Activated naive CD8-positive, alpha-beta T cell (primary cell): ENCODE measurements around the gene DPH3.
A peak's percentile ranks its signal among the peaks of the same experiment; 100 is the strongest.

ENCODE experiments used
- H3K27ac Mint-ChIP-seq: one replicate; pipeline ENCODE4 v1.8.0; 2021; ENCODE audit warnings: mixed read lengths
- H3K27me3 Mint-ChIP-seq: one replicate; pipeline ENCODE4 v1.8.0; 2021; ENCODE audit warnings: mixed read lengths
- H3K36me3 Mint-ChIP-seq: one replicate; pipeline ENCODE4 v1.8.0; 2021; ENCODE audit warnings: mixed read lengths
- H3K4me1 Mint-ChIP-seq: one replicate; pipeline ENCODE4 v1.8.0; 2021; ENCODE audit warnings: low read depth, mixed read lengths
- H3K4me3 Mint-ChIP-seq: one replicate; pipeline ENCODE4 v1.8.0; 2021; ENCODE audit warnings: mild to moderate bottlenecking, mixed read lengths
- H3K9me3 Mint-ChIP-seq: one replicate; pipeline ENCODE4 v1.8.0; 2021; ENCODE audit warnings: low read depth, mixed read lengths

The DPH3 gene

DNA sequence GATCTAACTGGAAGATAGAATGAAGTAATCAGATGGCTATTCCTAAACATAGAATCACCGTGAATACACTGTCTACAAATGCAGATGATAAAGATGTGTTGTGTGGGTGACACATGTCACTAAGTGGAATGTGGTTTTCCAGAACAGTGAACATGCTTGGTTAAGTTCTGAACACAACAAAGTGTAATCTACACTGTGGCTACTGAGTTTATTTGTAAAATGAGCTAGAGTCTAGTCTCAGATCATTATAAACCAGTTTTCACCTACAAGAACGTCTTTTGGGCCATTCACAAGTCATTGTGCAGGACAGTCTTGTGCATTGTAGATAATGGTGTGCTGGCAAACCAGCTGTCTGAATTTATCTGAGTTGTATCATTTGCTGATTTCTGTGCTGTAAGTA, 35.6 kb upstream of the DPH3 start:
- H3K4me3 Mint-ChIP-seq = peak overlapping the region; percentile 85
- H3K36me3 Mint-ChIP-seq = peaks cover 35% of the 10 kb centered on the region
- H3K9me3 Mint-ChIP-seq = no peaks in the 10 kb centered on the region
- no peaks in the 10 kb centered on the region for H3K27me3 Mint-ChIP-seq
- H3K27ac Mint-ChIP-seq = peak overlapping the region; percentile 88
- H3K4me1 Mint-ChIP-seq = peaks cover 98% of the 10 kb centered on the region

DNA sequence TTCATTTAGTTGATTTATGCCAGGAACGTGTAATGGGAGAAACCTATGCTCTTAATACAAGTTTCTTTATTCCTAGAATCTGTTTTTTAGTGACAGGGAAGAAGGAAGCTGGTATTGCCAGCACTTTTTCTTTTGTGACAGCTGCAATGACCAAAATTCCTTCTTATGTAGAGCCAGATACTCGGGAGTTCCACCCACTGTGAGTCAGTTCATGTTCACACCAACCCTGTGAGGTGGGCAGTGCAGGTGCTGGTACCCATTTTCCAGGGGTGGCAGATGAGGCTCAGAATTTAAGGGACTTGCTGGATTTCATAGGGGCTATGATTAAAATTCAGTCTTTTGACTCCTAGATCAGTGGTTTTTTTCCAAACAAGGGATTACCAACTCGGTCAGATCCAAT, 35.0 kb upstream of the DPH3 start:
- no peaks in the 10 kb centered on the region for H3K27me3 Mint-ChIP-seq
- H3K36me3 Mint-ChIP-seq = peaks cover 34% of the 10 kb centered on the region
- peak overlapping the region; percentile 85 for H3K4me3 Mint-ChIP-seq
- H3K27ac Mint-ChIP-seq = peak overlapping the region; percentile 88
- H3K9me3 Mint-ChIP-seq = no peaks in the 10 kb centered on the region
- H3K4me1 Mint-ChIP-seq = peaks cover 98% of the 10 kb centered on the region

DNA sequence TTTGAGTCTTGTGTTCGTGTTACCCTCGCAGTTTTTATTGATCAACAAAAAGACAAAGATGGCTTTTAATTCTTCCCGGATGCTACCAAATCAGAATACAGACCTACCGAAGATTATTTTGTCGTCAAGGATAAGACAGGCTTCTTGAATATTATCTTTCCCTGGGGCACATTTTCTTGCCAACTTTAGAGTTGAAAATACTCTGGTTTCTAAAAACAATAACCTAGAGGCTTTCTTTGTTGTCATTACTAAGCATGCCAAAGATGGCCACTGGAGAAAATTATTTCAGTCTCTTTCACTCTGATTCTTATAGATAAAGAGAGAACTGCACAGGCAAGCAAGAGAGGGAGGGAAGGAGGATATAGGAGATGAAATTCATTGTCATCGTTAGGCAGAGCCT, 34.1 kb upstream of the DPH3 start:
- Mint-ChIP-seq H3K9me3 (no peaks in the 10 kb centered on the region), H3K4me3 (peak overlapping the region; percentile 40), H3K27ac (peak overlapping the region; percentile 88), H3K4me1 (peaks cover 98% of the 10 kb centered on the region), H3K36me3 (peaks cover 36% of the 10 kb centered on the region), H3K27me3 (no peaks in the 10 kb centered on the region)

DNA sequence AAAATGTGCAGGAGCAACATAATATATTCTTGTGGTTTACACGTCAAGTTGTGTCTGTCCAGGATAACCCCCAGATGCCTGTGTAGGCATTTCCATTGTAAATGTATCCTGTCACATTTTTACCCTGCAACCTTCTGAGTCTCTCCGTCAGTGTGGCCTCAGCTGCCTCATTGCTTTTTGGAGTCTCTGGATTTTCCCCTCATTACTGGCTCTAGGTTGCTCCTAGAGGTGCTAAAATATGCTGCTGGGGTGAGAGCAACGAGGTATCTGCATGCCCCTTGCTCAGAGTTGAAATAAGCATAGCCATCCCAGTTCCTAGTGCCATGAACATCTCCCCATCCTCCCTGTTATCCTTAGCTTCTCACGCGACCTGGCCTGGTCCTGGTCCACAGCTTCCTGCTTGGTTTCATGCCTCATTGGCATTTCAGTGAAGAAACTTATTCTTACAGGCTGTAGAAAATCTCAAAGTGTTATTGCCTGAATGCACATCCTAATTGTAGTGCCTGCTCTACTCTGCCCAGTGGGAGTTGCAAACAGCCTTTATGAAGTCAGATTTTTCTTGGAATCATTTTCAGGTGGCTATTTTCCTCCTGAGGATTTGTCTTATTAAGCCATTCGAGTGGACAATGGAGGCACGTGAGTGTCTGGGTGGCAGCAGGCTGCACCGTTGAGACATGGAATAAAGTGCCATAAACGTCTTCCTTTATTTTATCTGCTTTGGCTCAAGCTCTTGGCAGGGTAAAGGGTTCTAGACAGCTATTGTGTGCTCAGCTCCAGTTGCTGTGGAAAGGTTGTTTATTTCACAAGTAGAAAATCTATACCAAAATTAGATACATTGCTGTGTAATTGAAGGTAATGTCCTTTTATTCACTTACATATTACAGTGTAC, 33.5 kb upstream of the DPH3 start:
- H3K4me3 Mint-ChIP-seq = peak overlapping the region; percentile 40
- peaks cover 99% of the 10 kb centered on the region for H3K4me1 Mint-ChIP-seq
- no peaks in the 10 kb centered on the region for H3K27me3 Mint-ChIP-seq
- H3K9me3 Mint-ChIP-seq = no peaks in the 10 kb centered on the region
- H3K27ac Mint-ChIP-seq = peak overlapping the region; percentile 88
- peaks cover 40% of the 10 kb centered on the region for H3K36me3 Mint-ChIP-seq

DNA sequence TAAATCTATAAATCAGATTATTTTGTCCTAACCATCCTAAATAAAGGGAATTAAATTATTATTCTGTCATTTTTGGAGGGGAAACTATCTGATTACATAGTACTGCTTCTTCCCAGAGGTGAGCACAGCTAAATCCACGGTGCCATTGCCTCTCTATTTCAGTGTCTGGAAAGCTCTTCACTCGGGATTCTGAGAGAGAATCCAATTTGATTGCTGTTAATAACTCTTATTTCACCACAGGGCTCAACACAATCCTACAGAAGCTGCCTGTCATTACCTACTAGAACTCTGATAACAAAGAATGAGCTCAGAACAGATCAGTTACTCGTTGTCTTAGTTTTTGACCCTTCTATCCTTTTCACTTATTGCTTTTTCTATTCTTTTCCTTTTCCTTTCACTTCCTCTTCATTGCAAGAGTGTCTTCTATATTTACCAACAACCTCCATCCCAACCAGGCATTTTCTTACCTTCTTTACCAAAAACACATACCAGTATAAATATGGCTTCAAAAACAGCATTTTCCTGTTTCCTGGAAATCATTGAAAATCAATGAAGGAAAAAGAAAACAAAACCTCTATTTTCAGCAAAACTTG, 30.7 kb upstream of the DPH3 start:
- Mint-ChIP-seq H3K27me3 (no peaks in the 10 kb centered on the region), H3K27ac (peak overlapping the region; percentile 88), H3K36me3 (peaks cover 41% of the 10 kb centered on the region), H3K4me1 (peaks cover 92% of the 10 kb centered on the region), H3K9me3 (no peaks in the 10 kb centered on the region), H3K4me3 (peak overlapping the region; percentile 66)

DNA sequence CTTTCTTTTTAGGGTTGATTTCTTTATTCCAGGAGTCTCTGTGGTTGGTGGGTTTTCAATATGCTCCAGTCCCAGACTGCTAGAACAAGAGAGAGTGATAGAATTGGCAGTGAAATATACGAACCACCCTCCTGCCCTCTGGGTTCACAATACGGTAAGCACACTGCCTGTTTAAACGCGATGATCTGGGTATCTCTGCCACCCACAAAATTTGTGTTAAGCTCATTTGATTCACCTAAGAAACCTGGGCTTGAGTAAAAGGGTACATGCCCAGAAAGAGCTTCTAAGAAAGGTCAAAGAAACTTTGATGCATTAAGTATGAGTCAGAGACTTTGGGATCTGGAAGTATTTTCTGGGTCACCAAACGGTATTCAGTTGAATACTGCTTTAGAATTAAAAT, 30.1 kb upstream of the DPH3 start:
- Mint-ChIP-seq H3K4me3 (peak overlapping the region; percentile 66), H3K4me1 (peaks cover 91% of the 10 kb centered on the region), H3K27ac (peak overlapping the region; percentile 88), H3K36me3 (peaks cover 41% of the 10 kb centered on the region), H3K9me3 (no peaks in the 10 kb centered on the region), H3K27me3 (no peaks in the 10 kb centered on the region)

DNA sequence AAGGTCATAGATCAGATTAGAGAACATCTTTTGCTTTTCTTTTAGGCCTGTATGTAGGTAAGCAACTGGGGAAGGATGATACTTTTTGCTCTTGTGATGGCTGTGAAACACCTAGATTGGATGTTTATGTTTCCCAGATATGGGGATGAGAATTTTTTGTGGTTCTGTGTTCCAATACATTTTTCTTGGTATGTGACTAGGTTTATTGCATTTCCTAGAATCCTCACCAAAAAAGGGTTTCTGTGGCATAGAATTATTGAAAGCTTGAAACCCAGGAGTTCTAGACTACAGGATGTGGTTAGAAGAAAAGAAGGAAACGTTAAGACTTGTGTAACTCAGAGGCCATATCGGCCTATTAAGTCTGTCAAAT, 26.1 kb upstream of the DPH3 start:
- Mint-ChIP-seq H3K27me3 (no peaks in the 10 kb centered on the region), H3K4me3 (peak overlapping the region; percentile 93), H3K9me3 (no peaks in the 10 kb centered on the region), H3K27ac (peak overlapping the region; percentile 97), H3K4me1 (peaks cover 92% of the 10 kb centered on the region), H3K36me3 (peaks cover 29% of the 10 kb centered on the region)

DNA sequence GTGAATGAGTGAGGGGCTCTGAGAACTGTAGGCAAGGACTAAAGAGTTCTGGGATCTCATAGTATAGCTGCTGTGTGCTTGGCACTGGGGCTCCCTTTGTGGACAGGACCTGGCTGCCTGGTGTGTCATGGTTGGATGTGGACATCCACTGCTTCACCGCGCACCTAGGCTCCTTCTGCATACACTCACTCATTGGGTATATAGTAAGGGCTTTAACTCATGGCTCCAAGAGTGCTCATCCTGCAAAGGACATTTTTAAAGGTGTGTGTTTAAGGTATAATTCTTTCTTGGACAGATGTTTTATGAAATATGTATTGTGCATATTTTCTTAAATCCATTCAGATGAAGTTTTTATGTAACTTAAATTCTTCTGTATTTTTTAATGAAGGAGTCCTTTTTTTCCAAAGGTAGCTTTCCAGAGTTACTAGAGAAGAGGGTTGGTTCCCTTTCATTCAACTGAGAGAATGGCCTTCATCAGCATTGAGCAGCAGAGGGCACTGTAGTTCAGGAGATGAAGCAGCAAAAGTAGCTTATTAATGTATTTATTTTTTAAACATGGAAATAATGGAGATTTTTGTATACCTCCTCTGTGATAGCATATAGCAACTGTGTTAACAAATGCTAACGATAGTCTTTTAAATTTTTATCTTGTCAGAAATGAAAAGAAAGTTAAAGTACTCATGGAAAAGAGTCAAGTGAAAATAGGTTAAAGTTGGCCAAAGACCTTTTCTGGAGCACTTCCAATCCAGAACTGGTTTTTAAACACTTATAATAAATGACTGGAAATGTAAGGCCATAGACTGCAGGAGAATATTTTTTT, 25.5 kb upstream of the DPH3 start:
- Mint-ChIP-seq H3K4me1 (peaks cover 92% of the 10 kb centered on the region), H3K9me3 (no peaks in the 10 kb centered on the region), H3K27me3 (no peaks in the 10 kb centered on the region), H3K36me3 (peaks cover 24% of the 10 kb centered on the region), H3K4me3 (peak overlapping the region; percentile 93), H3K27ac (peak overlapping the region; percentile 97)

DNA sequence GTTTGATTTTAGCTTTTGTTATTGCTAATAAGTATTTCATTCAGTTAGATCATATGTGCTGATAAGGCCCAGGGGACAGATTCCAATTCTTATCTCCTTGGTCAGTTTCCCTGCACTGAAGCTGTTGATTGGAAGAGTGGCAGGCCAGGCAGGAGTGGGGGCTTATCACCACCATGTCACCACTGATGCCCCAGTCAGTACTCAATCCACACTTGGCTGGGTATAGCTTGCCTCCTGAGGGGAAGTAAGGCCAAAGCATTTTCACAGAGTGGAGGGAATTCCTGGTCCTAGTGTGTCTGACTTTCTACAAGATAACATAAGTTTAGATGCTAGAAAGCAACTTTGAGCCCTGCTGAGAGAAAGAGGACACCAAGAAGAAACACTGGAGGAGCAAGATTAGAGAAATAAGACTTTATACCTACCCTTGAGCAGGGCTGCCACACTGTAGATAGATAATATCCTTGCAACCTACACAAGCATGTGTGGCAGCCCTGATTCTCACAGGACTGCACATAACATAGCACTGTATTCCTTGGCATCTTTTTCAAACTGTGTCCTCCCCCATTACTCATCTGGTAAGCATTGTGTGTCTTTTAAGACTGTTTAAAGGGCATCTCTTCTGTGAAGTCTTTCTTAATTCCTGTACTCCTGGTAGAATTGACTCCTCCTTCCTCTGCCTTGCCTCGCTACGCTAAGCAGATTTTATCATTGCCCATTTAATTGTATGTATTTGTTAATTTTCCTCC, 24.6 kb upstream of the DPH3 start:
- H3K4me1 Mint-ChIP-seq = peaks cover 92% of the 10 kb centered on the region
- no peaks in the 10 kb centered on the region for H3K9me3 Mint-ChIP-seq
- peak overlapping the region; percentile 93 for H3K4me3 Mint-ChIP-seq
- no peaks in the 10 kb centered on the region for H3K27me3 Mint-ChIP-seq
- H3K36me3 Mint-ChIP-seq = peaks cover 30% of the 10 kb centered on the region
- peak overlapping the region; percentile 97 for H3K27ac Mint-ChIP-seq

DNA sequence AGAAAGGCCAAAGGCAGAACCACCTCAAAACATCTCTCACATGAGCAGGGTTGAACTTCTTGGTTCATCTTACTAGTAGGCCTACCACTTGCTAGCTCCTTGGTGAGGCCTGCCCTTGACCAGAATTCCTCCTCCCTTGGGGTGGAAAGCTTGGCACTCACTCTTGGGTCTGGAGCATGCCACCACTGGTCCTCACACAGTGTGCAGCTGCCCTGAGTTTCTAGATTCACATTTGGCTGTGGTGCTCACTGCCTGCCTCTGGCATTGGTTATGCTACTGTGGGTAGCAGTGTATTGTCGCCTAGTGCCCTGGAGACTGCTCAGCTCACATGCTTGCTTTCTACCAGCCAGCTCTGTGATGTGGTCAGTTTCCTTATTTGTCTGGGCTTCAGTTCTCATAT, 23.9 kb upstream of the DPH3 start:
- no peaks in the 10 kb centered on the region for H3K9me3 Mint-ChIP-seq
- H3K27ac Mint-ChIP-seq = peak overlapping the region; percentile 97
- peaks cover 27% of the 10 kb centered on the region for H3K36me3 Mint-ChIP-seq
- peak overlapping the region; percentile 93 for H3K4me3 Mint-ChIP-seq
- H3K4me1 Mint-ChIP-seq = peaks cover 88% of the 10 kb centered on the region
- no peaks in the 10 kb centered on the region for H3K27me3 Mint-ChIP-seq

DNA sequence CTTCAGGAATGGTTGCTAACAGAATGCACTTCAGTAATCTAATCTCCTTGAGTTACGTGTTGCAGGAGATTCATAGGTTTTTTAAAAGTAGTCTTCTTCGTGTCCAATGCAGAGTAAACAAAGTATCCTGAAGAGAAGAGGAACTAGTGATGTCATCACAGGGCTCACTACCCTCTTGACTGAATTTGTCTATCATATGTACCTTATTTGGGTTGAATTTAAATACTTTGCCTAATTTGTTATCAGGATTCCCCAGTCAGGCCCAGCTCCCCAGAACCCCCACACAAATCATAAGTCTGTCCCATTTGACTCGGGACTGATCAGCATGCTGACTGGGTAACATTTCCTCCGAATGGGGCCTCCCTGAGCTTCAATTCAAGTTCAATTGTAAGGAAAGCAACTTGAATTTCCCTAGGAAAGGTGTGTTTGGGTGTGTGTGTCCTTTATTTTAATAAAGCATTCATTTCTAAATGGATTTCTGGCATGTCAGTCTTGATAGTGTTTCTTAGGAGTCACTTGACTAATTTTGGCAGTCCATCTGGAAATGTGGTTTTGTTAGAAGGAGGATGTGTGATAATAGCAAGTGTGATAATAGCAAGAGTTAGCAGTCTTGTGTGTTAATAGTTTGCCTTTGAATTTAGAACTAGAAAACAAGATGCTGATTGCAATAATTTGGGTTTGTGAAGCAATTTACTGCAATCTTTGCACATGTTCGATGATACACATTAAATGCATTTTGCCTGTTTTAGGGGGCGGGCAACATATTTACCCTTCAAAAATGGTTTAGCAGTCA, 22.2 kb upstream of the DPH3 start:
- peak overlapping the region; percentile 93 for H3K4me3 Mint-ChIP-seq
- peaks cover 26% of the 10 kb centered on the region for H3K36me3 Mint-ChIP-seq
- H3K27ac Mint-ChIP-seq = peak overlapping the region; percentile 97
- H3K4me1 Mint-ChIP-seq = peaks cover 85% of the 10 kb centered on the region
- H3K9me3 Mint-ChIP-seq = no peaks in the 10 kb centered on the region
- H3K27me3 Mint-ChIP-seq = no peaks in the 10 kb centered on the region

DNA sequence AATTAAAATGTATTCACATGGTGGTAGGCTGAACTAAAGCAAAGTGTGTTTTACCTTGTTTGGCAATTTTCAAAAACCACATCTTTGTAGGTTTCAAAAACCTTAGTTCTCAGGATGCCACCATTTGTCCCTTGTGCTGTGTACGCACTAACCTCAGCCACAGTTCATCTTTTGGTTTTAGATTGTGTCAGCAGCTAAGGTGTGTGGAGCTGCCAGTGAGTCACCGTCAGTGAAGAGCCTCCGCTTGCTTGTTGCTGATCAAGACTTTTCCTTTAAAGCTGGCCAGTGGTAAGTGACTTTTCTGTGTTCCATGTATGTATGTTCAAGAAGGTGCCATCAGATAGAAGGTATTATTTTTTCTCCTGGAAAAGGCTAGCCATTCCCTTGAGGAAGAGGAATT, 21.4 kb upstream of the DPH3 start:
- Mint-ChIP-seq H3K4me3 (peak overlapping the region; percentile 93), H3K36me3 (peaks cover 28% of the 10 kb centered on the region), H3K27me3 (no peaks in the 10 kb centered on the region), H3K4me1 (peaks cover 78% of the 10 kb centered on the region), H3K9me3 (no peaks in the 10 kb centered on the region), H3K27ac (peak overlapping the region; percentile 97)

DNA sequence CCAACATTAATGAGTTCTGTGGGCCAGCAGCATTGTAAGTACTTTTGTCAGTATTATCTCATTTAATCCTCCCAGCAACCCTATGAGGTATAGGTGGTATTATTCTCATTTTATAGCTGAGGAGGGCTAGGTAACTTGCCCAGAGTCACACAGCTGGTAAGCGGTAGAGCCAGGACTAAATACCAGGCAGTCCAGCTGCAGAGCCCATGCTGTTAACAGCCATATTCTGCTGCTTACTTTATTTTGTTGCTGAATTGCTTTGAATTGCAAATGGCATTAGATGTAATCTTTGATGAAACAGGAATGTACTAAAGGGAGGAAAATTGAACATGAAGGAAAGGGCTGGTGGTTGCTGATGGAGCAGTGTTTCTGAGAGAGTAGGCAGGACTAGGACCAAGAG, 19.9 kb upstream of the DPH3 start:
- peaks cover 28% of the 10 kb centered on the region for H3K36me3 Mint-ChIP-seq
- H3K9me3 Mint-ChIP-seq = no peaks in the 10 kb centered on the region
- no peaks in the 10 kb centered on the region for H3K27me3 Mint-ChIP-seq
- peaks cover 63% of the 10 kb centered on the region for H3K4me1 Mint-ChIP-seq
- H3K4me3 Mint-ChIP-seq = peak overlapping the region; percentile 93
- H3K27ac Mint-ChIP-seq = peak overlapping the region; percentile 97

DNA sequence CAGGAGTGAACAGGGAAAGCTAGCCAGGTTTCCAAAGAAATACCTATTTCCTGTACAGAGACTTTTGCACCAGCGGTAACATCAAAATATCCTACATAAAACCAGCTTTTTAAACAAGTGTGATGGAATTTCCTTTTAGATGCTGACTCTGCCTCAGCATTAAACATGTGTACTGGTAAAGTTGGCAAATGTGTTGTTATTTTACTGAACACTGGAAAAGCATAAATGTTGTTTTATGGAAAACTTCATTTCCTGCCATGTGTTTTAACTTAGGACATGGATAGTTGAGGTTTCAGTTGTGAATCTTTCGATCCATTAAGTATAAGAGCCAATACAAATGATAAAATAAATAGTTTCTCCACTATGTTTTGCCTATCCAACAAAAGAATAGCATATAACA, 15.9 kb upstream of the DPH3 start:
- Mint-ChIP-seq H3K4me1 (peaks cover 24% of the 10 kb centered on the region), H3K4me3 (no peak overlapping the region), H3K36me3 (peaks cover 28% of the 10 kb centered on the region), H3K27ac (no peak overlapping the region), H3K9me3 (no peaks in the 10 kb centered on the region), H3K27me3 (no peaks in the 10 kb centered on the region)
